GM12878 (cell line): ENCODE results near the gene PDXP. TPM values are rescaled to one million over a fixed set of nuclear protein-coding genes. Genes with fewer than 3 reads are reported as not detected.

Experiments
- ATAC-seq: fragments of 200-7000 bp; cut with Tn5 transposase; 3 replicates; pipeline ENCODE4 v1.9.1; 2020; ENCODE audit warnings: mild to moderate bottlenecking, moderate library complexity
- BruUV-seq: library from RNA; stranded (reverse); fragments of 400-500 nt; replicated peaks from 2 replicates; lab custom pipeline; 2021; lab: Mats Ljungman, UMichigan
- CTCF ChIA-PET: fragments of 300-600 bp; sonication (Branson Sonifier 250); formaldehyde crosslinking; extraction: SDS; loops from one replicate; lab custom pipeline; 2021; ENCODE audit warnings: inconsistent platforms; lab: Yijun Ruan, JAX
- POLR2A ChIA-PET: fragments of 350-600 bp; formaldehyde crosslinking; extraction: SDS; loops from one replicate; lab custom pipeline; 2021; ENCODE audit warnings: inconsistent platforms; lab: Charles Lee
- RAD21 ChIA-PET: fragments of 300-600 bp; sonication (Branson Sonifier 250); formaldehyde crosslinking; loops from one replicate; lab custom pipeline; 2023; ENCODE audit warnings: antibody characterized with exemption; ENCODE audit not compliant: unreplicated experiment; lab: Charles Lee
- SMC1A ChIA-PET: fragments of 300-600 bp; sonication (Branson Sonifier 250); formaldehyde crosslinking; loops from one replicate; lab custom pipeline; 2023; ENCODE audit not compliant: unreplicated experiment, uncharacterized antibody; lab: Charles Lee
- DNase-seq: peaks from one replicate; pipeline ENCODE4 v3.0.0-alpha.2; 2011; ENCODE audit warnings: low read depth, low spot score
- FAIRE-seq: peaks from 3 replicates; lab custom pipeline; 2011; peaks lifted over from hg19 to GRCh38; lab: Jason Lieb, UNC
- H2AFZ ChIP-seq: 2 replicates; pipeline ENCODE4 v1.6.0; 2011; ENCODE audit warnings: low read depth, low read length, control low read depth; ENCODE audit not compliant: control insufficient read depth
- H3K27ac ChIP-seq: 2 replicates; pipeline ENCODE4 v1.5.1; 2011; ENCODE audit warnings: control low read depth; ENCODE audit not compliant: control insufficient read depth, insufficient read depth
- H3K27me3 ChIP-seq, 2 experiments: replicated peaks in 1 of 2; 2 replicates each; pipeline versions ENCODE4 v1.6.0 to v1.6.1; 2011; ENCODE audit warnings: low read length in 1 of 2; ENCODE audit not compliant: control insufficient read depth in 2 of 2, insufficient read depth in 2 of 2
- H3K36me3 ChIP-seq, 2 experiments: 2 replicates each; pipeline ENCODE4 v1.5.1; 2011; ENCODE audit warnings: low read length in 1 of 2; ENCODE audit not compliant: control insufficient read depth in 2 of 2, insufficient read depth in 2 of 2
- H3K4me1 ChIP-seq: 2 replicates; pipeline ENCODE4 v1.6.1; 2011; ENCODE audit warnings: mild to moderate bottlenecking, low read length, moderate library complexity, mixed read lengths; ENCODE audit not compliant: control insufficient read depth, insufficient read depth
- H3K4me2 ChIP-seq: 2 replicates; pipeline ENCODE4 v1.6.0; 2011; ENCODE audit warnings: control low read depth; ENCODE audit not compliant: control insufficient read depth, insufficient read depth
- H3K4me3 ChIP-seq: fragments of 200-600 bp; sonication (generic); 2 replicates; pipeline ENCODE4 v1.5.1; 2016
- H3K79me2 ChIP-seq: 2 replicates; pipeline ENCODE4 v1.6.0; 2011; ENCODE audit warnings: low read length; ENCODE audit not compliant: control insufficient read depth, insufficient read depth
- H3K9ac ChIP-seq: 2 replicates; pipeline ENCODE4 v1.8.0; 2011; ENCODE audit warnings: low read length, control low read depth, mixed read lengths; ENCODE audit not compliant: control insufficient read depth, insufficient read depth
- H3K9me3 ChIP-seq: replicated peaks from 3 replicates; pipeline ENCODE4 v1.5.1; 2011; ENCODE audit warnings: mild to moderate bottlenecking, low read length; ENCODE audit not compliant: control insufficient read depth, insufficient read depth
- H4K20me1 ChIP-seq: 2 replicates; pipeline ENCODE4 v1.6.0; 2011; ENCODE audit not compliant: control insufficient read depth, insufficient read depth
- CHD1 ChIP-seq: IDR thresholded peaks from 2 replicates; pipeline ENCODE4 v1.6.1; 2012; ENCODE audit warnings: low read depth, low read length, improper control_type of control experiment
- GABPA ChIP-seq: IDR thresholded peaks from 2 replicates; pipeline ENCODE4 v1.6.1; 2014; ENCODE audit warnings: antibody characterized with exemption, low read depth, mild to moderate bottlenecking, inconsistent platforms
- HDAC2 ChIP-seq: fragments of 200-600 bp; sonication (generic); IDR thresholded peaks from 2 replicates; pipeline ENCODE4 v1.6.1; 2017
- JUND ChIP-seq: IDR thresholded peaks from 2 replicates; pipeline ENCODE4 v1.6.1; 2012; ENCODE audit warnings: low read depth, mild to moderate bottlenecking, low read length, improper control_type of control experiment, moderate library complexity
- LARP7 ChIP-seq: fragments of 450-650 bp; IDR thresholded peaks from 2 replicates; pipeline ENCODE4 v1.6.1; 2017; ENCODE audit warnings: mild to moderate bottlenecking
- MTA2 ChIP-seq: fragments of 450-650 bp; IDR thresholded peaks from 2 replicates; pipeline ENCODE4 v1.6.1; 2016; ENCODE audit warnings: low read depth, mild to moderate bottlenecking, moderate library complexity
- NFXL1 ChIP-seq: fragments of 450-650 bp; IDR thresholded peaks from 2 replicates; pipeline ENCODE4 v1.6.1; 2017; ENCODE audit warnings: antibody characterized with exemption, mild to moderate bottlenecking, borderline replicate concordance
- RBBP5 ChIP-seq: fragments of 200-600 bp; sonication (generic); conservative IDR thresholded peaks from 2 replicates; pipeline ENCODE4 v1.6.1; 2016
- RCOR1 ChIP-seq: conservative IDR thresholded peaks from 2 replicates; pipeline ENCODE4 v1.6.1; 2012; ENCODE audit warnings: low read depth, low read length, improper control_type of control experiment
- SMARCA5 ChIP-seq: fragments of 450-650 bp; IDR thresholded peaks from 2 replicates; pipeline ENCODE4 v1.6.1; 2017; ENCODE audit warnings: mild to moderate bottlenecking
- STAT3 ChIP-seq: IDR thresholded peaks from 2 replicates; pipeline ENCODE4 v1.6.1; 2011; ENCODE audit warnings: low read depth, low read length, improper control_type of control experiment
- TCF7 ChIP-seq: IDR thresholded peaks from 2 replicates; pipeline ENCODE4 v1.6.1; 2014; ENCODE audit warnings: antibody characterized with exemption, borderline replicate concordance
- WGBS: methylation state at CpG from one replicate; pipeline ENCODE4 v1.1.6; 2016; ENCODE audit warnings: low lambda C conversion rate; ENCODE audit not compliant: insufficient replicate concordance, insufficient coverage; ENCODE audit errors: missing lambda C conversion rate; 5-methylcytosine and 5-hydroxymethylcytosine counted together
- in situ Hi-C: fragments of 300-500 bp; cut with MboI; formaldehyde crosslinking; loops from 9 replicates; pipeline ENCODE4 v1.14.3; 2018; ENCODE audit warnings: mixed read lengths
- intact Hi-C: fragments of 100-400 bp; cut with micrococcal nuclease; formaldehyde crosslinking; loops from one replicate; pipeline ENCODE4 v1.14.2; 2022; ENCODE audit not compliant: unreplicated experiment
- polyA plus RNA-seq, 11 experiments: library from polyadenylated mRNA; depleted of rRNA in 4 of 11; unstranded in 6 of 11; stranded (reverse) in 5 of 11; fragments of >200 nt; fragmentation: Nextera tagmentation in 4 of 11; fragmentation: Illumina TruSeq in 1 of 11; extraction: Ambion mirVana in 4 of 11; extraction: Trizol in 1 of 11; gene quantifications; 1 replicate in 1 of 11; 2 replicates in 10 of 11; pipeline versions ENCODE4 v1.2.1 to v1.2.3, GENCODE V29; 2011 to 2016; ENCODE audit warnings: inconsistent platforms in 2 of 11, missing spikeins in 2 of 11, low read depth in 1 of 11
- total RNA-seq, 4 experiments: library from RNA; depleted of rRNA in 3 of 4; stranded (reverse); fragments of >200 nt in 3 of 4; fragmentation: Illumina TruSeq in 1 of 4; extraction: Trizol in 1 of 4; gene quantifications; 2 replicates each; pipeline versions ENCODE4 v1.2.1 to v1.2.3, GENCODE V29; 2013 to 2021
- TF ChIP-seq, protein P1 (sequence below): IDR thresholded peaks from 2 replicates; pipeline ENCODE4 v1.6.1; 2012; ENCODE audit warnings: mild to moderate bottlenecking, low read depth, low read length
- TF ChIP-seq, protein P2 (sequence below): IDR thresholded peaks from 2 replicates; pipeline ENCODE4 v1.6.1; 2012; ENCODE audit warnings: low read length, inconsistent platforms
- TF ChIP-seq, protein P3 (sequence below): IDR thresholded peaks from 2 replicates; pipeline ENCODE4 v1.6.1; 2011; ENCODE audit warnings: borderline replicate concordance, low read depth, mild to moderate bottlenecking, moderate library complexity, mixed read lengths, low read length; ENCODE audit not compliant: insufficient read depth; ENCODE audit errors: extremely low read length
- TF ChIP-seq, protein P4 (sequence below): IDR thresholded peaks from 2 replicates; pipeline ENCODE4 v1.6.1; 2011; ENCODE audit warnings: low read depth, mild to moderate bottlenecking, low read length, moderate library complexity, borderline replicate concordance; ENCODE audit errors: extremely low read depth

PDXP gene
- total and polyA plus RNA-seq, 10 of the 15 experiments (the other 5 are each of a cell fraction or from before 2014, with no cell fraction given) = 4.4 to 56.7 (median 34.6) TPM

DNA sequence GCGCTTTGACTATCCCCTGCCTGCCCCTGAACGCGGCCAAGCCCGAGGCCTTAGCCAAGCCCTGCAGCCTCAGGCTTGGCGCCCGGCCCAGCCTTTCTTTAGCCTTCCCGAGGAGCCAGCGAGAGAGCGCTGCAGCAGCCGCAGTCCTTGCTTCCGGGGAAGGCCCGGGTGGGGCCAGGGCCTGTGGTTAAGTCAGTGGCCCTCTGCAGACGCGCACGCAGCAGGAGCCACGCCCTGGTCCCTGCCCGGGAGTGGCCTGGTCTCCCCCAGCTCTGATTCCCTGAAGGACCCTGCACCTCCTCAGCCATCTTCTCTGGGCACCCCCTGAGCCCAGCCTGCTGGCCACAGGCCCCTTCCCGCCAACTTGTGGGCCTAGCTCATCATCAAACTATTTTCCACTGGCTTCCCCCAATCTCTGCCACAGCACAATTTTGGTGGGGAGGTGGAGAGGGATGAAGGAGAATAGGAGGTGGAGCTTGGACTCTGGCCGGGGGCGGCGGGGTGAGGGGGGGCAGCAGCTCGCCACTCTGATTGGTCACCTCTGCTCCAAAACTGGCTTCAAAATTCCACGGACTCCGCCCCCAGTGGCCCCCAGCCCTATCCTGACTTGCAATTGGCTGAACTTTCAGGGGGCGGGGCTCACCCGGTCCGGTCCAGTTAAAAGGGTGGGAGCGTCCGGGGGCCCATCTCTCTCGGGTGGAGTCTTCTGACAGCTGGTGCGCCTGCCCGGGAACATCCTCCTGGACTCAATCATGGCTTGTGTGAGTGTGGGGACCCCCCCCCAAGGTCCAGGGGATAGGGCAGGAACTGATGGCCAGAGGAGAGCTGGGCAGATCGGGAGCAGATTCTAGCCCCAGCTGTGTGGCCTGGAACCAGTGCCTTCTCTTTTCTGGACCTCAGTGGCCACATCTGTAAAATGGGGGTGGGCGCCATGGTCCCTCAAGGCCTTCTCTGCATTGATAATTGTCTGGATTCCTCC, 16.7 kb downstream of the PDXP start, which contains the start of gene LGALS1:
Gene LGALS1, plus strand, starts transcription at position 686 of the 979 bp plus-strand sequence. Its CDS starts 67 bp downstream, at position 753.
- CTCF ChIA-PET = interaction anchor here (0.9 to 19.9 kb wide), 6 partner anchors 8 to 68 kb away, joined by 3 to 414 read pairs (median 172); partner anchors contain the start of genes GGA1, NOL12, PDXP and SH3BP1
- Histone ChIP-seq H3K27ac (peak within 1 kb of the TSS; percentile 85), H2AFZ (peak within 1 kb of the TSS; percentile 77), H3K4me1 (peaks cover 28% of the 10 kb centered on the region), H4K20me1 (no peaks in the 10 kb centered on the region), H3K27me3 (no peaks in the 10 kb centered on the region), H3K9ac (peak within 1 kb of the TSS; percentile 78), H3K79me2 (peaks cover 30% of the 10 kb centered on the region), H3K4me3 (peak within 1 kb of the TSS; percentile 91), H3K36me3 (peaks cover 2% of the 10 kb centered on the region in 2 experiments; a peak in 1 of 4 replicates), H3K9me3 (no peaks in the 10 kb centered on the region), H3K4me2 (peak within 1 kb of the TSS; percentile 97)
- ATAC-seq (peak; percentile 82), FAIRE-seq (peak; percentile 70), DNase-seq (no peak)
- no TSS peak for BruUV-seq
- SMC1A ChIA-PET = interaction anchor here (0.9 to 10.9 kb wide), 11 partner anchors 11 to 70 kb away, joined by 4 to 98 read pairs (median 5); partner anchors contain the start of genes GGA1 and PDXP
- intact Hi-C loops (no loop called here), in situ Hi-C loops (no loop called here)
- RAD21 ChIA-PET = interaction anchor here (1.1 to 5.1 kb wide), 8 partner anchors 15 to 68 kb away, joined by 3 to 112 read pairs (median 22); partner anchors contain the start of genes GGA1, PDXP and SH3BP1
- WGBS = 1% methylated on average over 34 of the region's 34 CpGs
- POLR2A ChIA-PET = interaction anchor here (0.5 to 14.0 kb wide), 16 partner anchors 8 to 409 kb away, joined by 3 to 209 read pairs (median 4); partner anchors contain the start of genes GGA1, MICALL1, NOL12 and PDXP
- TF ChIP-seq NFXL1 (no peak; the same call in 1 of the 2 replicates), JUND (no peak), HDAC2 (no peak), SMARCA5 (peak; percentile 90), LARP7 (peak; percentile 65; the same call in 1 of the 2 replicates), CHD1 (no peak), MTA2 (no peak), GABPA (no peak), STAT3 (no peak), RCOR1 (no peak), TCF7 (no peak), RBBP5 (no peak)
- TF ChIP-seq, protein P1, sequence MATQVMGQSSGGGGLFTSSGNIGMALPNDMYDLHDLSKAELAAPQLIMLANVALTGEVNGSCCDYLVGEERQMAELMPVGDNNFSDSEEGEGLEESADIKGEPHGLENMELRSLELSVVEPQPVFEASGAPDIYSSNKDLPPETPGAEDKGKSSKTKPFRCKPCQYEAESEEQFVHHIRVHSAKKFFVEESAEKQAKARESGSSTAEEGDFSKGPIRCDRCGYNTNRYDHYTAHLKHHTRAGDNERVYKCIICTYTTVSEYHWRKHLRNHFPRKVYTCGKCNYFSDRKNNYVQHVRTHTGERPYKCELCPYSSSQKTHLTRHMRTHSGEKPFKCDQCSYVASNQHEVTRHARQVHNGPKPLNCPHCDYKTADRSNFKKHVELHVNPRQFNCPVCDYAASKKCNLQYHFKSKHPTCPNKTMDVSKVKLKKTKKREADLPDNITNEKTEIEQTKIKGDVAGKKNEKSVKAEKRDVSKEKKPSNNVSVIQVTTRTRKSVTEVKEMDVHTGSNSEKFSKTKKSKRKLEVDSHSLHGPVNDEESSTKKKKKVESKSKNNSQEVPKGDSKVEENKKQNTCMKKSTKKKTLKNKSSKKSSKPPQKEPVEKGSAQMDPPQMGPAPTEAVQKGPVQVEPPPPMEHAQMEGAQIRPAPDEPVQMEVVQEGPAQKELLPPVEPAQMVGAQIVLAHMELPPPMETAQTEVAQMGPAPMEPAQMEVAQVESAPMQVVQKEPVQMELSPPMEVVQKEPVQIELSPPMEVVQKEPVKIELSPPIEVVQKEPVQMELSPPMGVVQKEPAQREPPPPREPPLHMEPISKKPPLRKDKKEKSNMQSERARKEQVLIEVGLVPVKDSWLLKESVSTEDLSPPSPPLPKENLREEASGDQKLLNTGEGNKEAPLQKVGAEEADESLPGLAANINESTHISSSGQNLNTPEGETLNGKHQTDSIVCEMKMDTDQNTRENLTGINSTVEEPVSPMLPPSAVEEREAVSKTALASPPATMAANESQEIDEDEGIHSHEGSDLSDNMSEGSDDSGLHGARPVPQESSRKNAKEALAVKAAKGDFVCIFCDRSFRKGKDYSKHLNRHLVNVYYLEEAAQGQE = no peak
- TF ChIP-seq, protein P2, sequence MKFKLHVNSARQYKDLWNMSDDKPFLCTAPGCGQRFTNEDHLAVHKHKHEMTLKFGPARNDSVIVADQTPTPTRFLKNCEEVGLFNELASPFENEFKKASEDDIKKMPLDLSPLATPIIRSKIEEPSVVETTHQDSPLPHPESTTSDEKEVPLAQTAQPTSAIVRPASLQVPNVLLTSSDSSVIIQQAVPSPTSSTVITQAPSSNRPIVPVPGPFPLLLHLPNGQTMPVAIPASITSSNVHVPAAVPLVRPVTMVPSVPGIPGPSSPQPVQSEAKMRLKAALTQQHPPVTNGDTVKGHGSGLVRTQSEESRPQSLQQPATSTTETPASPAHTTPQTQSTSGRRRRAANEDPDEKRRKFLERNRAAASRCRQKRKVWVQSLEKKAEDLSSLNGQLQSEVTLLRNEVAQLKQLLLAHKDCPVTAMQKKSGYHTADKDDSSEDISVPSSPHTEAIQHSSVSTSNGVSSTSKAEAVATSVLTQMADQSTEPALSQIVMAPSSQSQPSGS = no peak
- TF ChIP-seq, protein P3, sequence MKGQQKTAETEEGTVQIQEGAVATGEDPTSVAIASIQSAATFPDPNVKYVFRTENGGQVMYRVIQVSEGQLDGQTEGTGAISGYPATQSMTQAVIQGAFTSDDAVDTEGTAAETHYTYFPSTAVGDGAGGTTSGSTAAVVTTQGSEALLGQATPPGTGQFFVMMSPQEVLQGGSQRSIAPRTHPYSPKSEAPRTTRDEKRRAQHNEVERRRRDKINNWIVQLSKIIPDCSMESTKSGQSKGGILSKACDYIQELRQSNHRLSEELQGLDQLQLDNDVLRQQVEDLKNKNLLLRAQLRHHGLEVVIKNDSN = no peak
- TF ChIP-seq, protein P4, sequence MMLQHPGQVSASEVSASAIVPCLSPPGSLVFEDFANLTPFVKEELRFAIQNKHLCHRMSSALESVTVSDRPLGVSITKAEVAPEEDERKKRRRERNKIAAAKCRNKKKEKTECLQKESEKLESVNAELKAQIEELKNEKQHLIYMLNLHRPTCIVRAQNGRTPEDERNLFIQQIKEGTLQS = no peak
